Measurements from ENCODE around the gene KIAA1549.

DNA sequence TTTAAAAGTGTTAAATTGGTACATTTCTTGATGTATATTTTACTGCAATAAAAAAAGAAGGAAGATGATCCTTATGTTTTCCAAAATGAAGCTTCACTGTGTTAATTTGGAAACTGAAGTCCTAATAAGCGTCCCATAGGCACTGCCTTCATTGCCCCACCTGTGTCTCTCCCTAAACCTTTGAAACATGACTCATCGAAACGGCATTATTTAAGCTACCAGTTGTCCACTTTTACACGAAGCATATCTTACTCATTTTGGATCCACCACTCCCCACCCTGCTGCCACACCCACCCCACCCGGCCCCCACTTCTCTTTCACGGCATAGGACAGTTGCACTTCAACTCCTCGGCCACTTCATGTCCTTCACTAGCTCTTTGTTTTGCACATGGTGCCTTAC lies 85.5 kb downstream of the KIAA1549 start:
- TF ChIP-seq, protein P1, sequence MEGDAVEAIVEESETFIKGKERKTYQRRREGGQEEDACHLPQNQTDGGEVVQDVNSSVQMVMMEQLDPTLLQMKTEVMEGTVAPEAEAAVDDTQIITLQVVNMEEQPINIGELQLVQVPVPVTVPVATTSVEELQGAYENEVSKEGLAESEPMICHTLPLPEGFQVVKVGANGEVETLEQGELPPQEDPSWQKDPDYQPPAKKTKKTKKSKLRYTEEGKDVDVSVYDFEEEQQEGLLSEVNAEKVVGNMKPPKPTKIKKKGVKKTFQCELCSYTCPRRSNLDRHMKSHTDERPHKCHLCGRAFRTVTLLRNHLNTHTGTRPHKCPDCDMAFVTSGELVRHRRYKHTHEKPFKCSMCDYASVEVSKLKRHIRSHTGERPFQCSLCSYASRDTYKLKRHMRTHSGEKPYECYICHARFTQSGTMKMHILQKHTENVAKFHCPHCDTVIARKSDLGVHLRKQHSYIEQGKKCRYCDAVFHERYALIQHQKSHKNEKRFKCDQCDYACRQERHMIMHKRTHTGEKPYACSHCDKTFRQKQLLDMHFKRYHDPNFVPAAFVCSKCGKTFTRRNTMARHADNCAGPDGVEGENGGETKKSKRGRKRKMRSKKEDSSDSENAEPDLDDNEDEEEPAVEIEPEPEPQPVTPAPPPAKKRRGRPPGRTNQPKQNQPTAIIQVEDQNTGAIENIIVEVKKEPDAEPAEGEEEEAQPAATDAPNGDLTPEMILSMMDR (optimal IDR thresholded peaks at IDR 0.05 in 1 of 3, IDR thresholded peaks at IDR 0.05 in 1 of 3, conservative IDR thresholded peaks at IDR 0.05 in 1 of 3; ENCODE audit: extremely low read depth in 1 of 3, insufficient read depth in 2 of 3, low read length in 3 of 3) = no peak
- TF ChIP-seq EZH2 (IDR thresholded peaks at IDR 0.05; ENCODE audit: low read length) = no peak

All from keratinocyte (primary cell).